Testis (tissue), 3 donors: ENCODE measurements around the gene ATM. TPM values are rescaled to one million over a fixed set of nuclear protein-coding genes. Genes with fewer than 3 reads are reported as not detected.
"Not testable (repeated sequence)": the region's sequence is repeated elsewhere in the genome, so short reads cannot be mapped to it uniquely, and the experiment has no call there.

Experiments
- DNase-seq: peaks from one replicate; pipeline ENCODE4 v3.0.0-alpha.2; 2019
- H3K27ac ChIP-seq, 2 donors: fragments of 200-600 bp; sonication (generic); one replicate each; pipeline ENCODE4 v1.5.1; 2019
- H3K27me3 ChIP-seq: fragments of 200-600 bp; sonication (generic); one replicate; pipeline ENCODE4 v1.5.1; 2019
- H3K36me3 ChIP-seq: fragments of 200-600 bp; sonication (generic); one replicate; pipeline ENCODE4 v1.5.1; 2017; ENCODE audit warnings: low read depth; ENCODE audit errors: missing control alignments
- H3K4me1 ChIP-seq: fragments of 200-600 bp; sonication (generic); one replicate; pipeline ENCODE4 v1.5.1; 2019
- H3K4me3 ChIP-seq, 2 donors: fragments of 200-600 bp; sonication (generic); one replicate each; pipeline ENCODE4 v1.5.1; 2017 to 2019
- H3K9me3 ChIP-seq: fragments of 200-600 bp; sonication (generic); one replicate; pipeline ENCODE4 v1.5.1; 2017
- CTCF ChIP-seq, 3 experiments: fragments of 450-650 bp in 2 of 3; fragments of 200-600 bp in 1 of 3; sonication (generic) in 1 of 3; IDR thresholded peaks; one replicate each; pipeline ENCODE4 v1.5.1; 2016 to 2019; ENCODE audit warnings: antibody characterized with exemption in 3 of 3, mild to moderate bottlenecking in 2 of 3, moderate library complexity in 1 of 3
- POLR2A ChIP-seq: fragments of 450-650 bp; IDR thresholded peaks from one replicate; pipeline ENCODE4 v1.6.1; 2017; ENCODE audit warnings: antibody characterized with exemption, mild to moderate bottlenecking, moderate library complexity
- WGBS, 2 donors: methylation state at CpG; one replicate each; pipeline ENCODE4 v1.1.5; 2018; 5-methylcytosine and 5-hydroxymethylcytosine counted together
- intact Hi-C: fragments of 100-400 bp; cut with DNase I; formaldehyde crosslinking; loops from one replicate; pipeline ENCODE4 v1.15.1; 2023; ENCODE audit warnings: low total_unique reads
- polyA plus RNA-seq: library from polyadenylated mRNA; stranded (reverse); fragments of 350-450 nt; fragmentation: Illumina TruSeq; extraction: RNeasy Lipid Tissue Mini Kit (QIAGEN cat#74804); gene quantifications from one replicate; pipeline ENCODE4 v1.2.3, GENCODE V29; 2014; ENCODE audit warnings: low read depth, low replicate concordance; ENCODE audit not compliant: insufficient read depth
- total RNA-seq, 2 donors: library from RNA; depleted of rRNA; stranded (reverse); fragments of >200 nt; gene quantifications; one replicate each; pipeline ENCODE4 v1.2.3, GENCODE V29; 2016

The ATM gene
- total and polyA plus RNA-seq, 3 donors from 2014 or later, result 19.3 to 95.4 (median 92.3) TPM

- H3K27me3 ChIP-seq, result no peaks in the 10 kb centered on the region
- no peaks in the 10 kb centered on the region for H3K9me3 ChIP-seq
- H3K27ac ChIP-seq, result no peak overlapping the region
- H3K36me3 ChIP-seq, result no peaks in the 10 kb centered on the region
- TF ChIP-seq POLR2A (no peak), CTCF (IDR thresholded peaks at IDR 0.05) (no peak)
- WGBS, 2 donors, result 72 to 73% methylated on average over 5 of the region's 5 CpGs
- intact Hi-C loops, result no loop called here
- H3K4me1 ChIP-seq, result no peaks in the 10 kb centered on the region
- no peak for DNase-seq
- no peak overlapping the region for H3K4me3 ChIP-seq
These were observed 148.1 kb downstream of the ATM start for GRCh38 chr11:108370990-108371389.

- H3K27me3 ChIP-seq, intact Hi-C loops, H3K27ac ChIP-seq, H3K9me3 ChIP-seq, H3K4me1 ChIP-seq, DNase-seq, H3K4me3 ChIP-seq, H3K36me3 ChIP-seq: not testable (repeated sequence)
- 91 to 96% methylated on average over 24 of the region's 24 CpGs for WGBS, 2 donors
These were observed 150.6 kb downstream of the ATM start for GRCh38 chr11:108373505-108373904.

- DNase-seq, result no peak
- H3K4me1 ChIP-seq, result no peaks in the 10 kb centered on the region
- no peak for TF ChIP-seq POLR2A
- no peak for TF ChIP-seq CTCF (IDR thresholded peaks at IDR 0.05)
- no peaks in the 10 kb centered on the region for H3K36me3 ChIP-seq
- no peaks in the 10 kb centered on the region for H3K27me3 ChIP-seq
- H3K4me3 ChIP-seq, result no peak overlapping the region
- no peaks in the 10 kb centered on the region for H3K9me3 ChIP-seq
- intact Hi-C loops, result no loop called here
- 81 to 88% methylated on average over 5 of the region's 5 CpGs for WGBS, 2 donors
- H3K27ac ChIP-seq, result no peak overlapping the region
These were observed 165.7 kb downstream of the ATM start for GRCh38 chr11:108388576-108388975.

- no peaks in the 10 kb centered on the region for H3K27me3 ChIP-seq
- TF ChIP-seq POLR2A (no peak), CTCF (IDR thresholded peaks at IDR 0.05) (no peak)
- no peaks in the 10 kb centered on the region for H3K4me1 ChIP-seq
- DNase-seq, result no peak
- WGBS, 2 donors, result 83 to 97% methylated on average over 1 of the region's 1 CpG
- no peak overlapping the region for H3K27ac ChIP-seq
- H3K36me3 ChIP-seq, result no peaks in the 10 kb centered on the region
- no peak overlapping the region for H3K4me3 ChIP-seq
- intact Hi-C loops, result no loop called here
- H3K9me3 ChIP-seq, result no peaks in the 10 kb centered on the region
These were observed 169.5 kb downstream of the ATM start for GRCh38 chr11:108392353-108392752.

- WGBS, 2 donors, result 58 to 60% methylated on average over 1 of the region's 1 CpG
- Histone ChIP-seq H3K36me3 (no peaks in the 10 kb centered on the region), H3K4me1 (no peaks in the 10 kb centered on the region), H3K27me3 (no peaks in the 10 kb centered on the region), H3K9me3 (no peaks in the 10 kb centered on the region), H3K4me3 (no peak overlapping the region), H3K27ac (no peak overlapping the region)
- TF ChIP-seq POLR2A (no peak), CTCF (IDR thresholded peaks at IDR 0.05) (no peak)
- no peak for DNase-seq
- intact Hi-C loops, result no loop called here
These were observed 170.2 kb downstream of the ATM start for GRCh38 chr11:108393046-108393445.
